ENCODE results near the gene CDC42BPB.

CDC42BPB gene

GRCh38 chr14:102914474-102915291 lies 142.7 kb downstream of the CDC42BPB start:
- no peak for DNase-seq (ENCODE audit: low read depth in 2 of 2)

- no peak for DNase-seq (ENCODE audit: low read depth in 2 of 2)
Measured at GRCh38 chr14:102913341-102914211, 143.8 kb downstream of the CDC42BPB start.

GRCh38 chr14:102911991-102912761 lies 145.2 kb downstream of the CDC42BPB start:
- DNase-seq (ENCODE audit: low read depth in 2 of 2) = no peak

GRCh38 chr14:102911541-102911951 lies 145.8 kb downstream of the CDC42BPB start:
- DNase-seq (ENCODE audit: low read depth in 2 of 2) = no peak

- no peak for DNase-seq (ENCODE audit: low read depth in 2 of 2)
Measured at GRCh38 chr14:102910442-102910841, 146.9 kb downstream of the CDC42BPB start.

- DNase-seq (ENCODE audit: low read depth in 2 of 2) = no peak
Measured at GRCh38 chr14:102909911-102910310, 147.4 kb downstream of the CDC42BPB start.

GRCh38 chr14:102909462-102909861 lies 147.9 kb downstream of the CDC42BPB start:
- DNase-seq (ENCODE audit: low read depth in 2 of 2) = no peak

GRCh38 chr14:102908766-102909455 lies 148.4 kb downstream of the CDC42BPB start:
- no peak for DNase-seq (ENCODE audit: low read depth in 2 of 2)

- DNase-seq (ENCODE audit: low read depth in 2 of 2) = no peak
Measured at GRCh38 chr14:102907980-102908730, 149.2 kb downstream of the CDC42BPB start.

- no peak for DNase-seq (ENCODE audit: low read depth in 2 of 2)
Measured at GRCh38 chr14:102907303-102907844, 150.0 kb downstream of the CDC42BPB start.

GRCh38 chr14:102906616-102907302 lies 150.6 kb downstream of the CDC42BPB start:
- no peak for DNase-seq (ENCODE audit: low read depth in 2 of 2)

GRCh38 chr14:102905116-102906108 lies 151.9 kb downstream of the CDC42BPB start:
- DNase-seq (ENCODE audit: low read depth in 2 of 2) = no peak

- DNase-seq (ENCODE audit: low read depth in 2 of 2) = no peak
Measured at GRCh38 chr14:102903889-102904512, 153.3 kb downstream of the CDC42BPB start.

- no peak for DNase-seq (ENCODE audit: low read depth in 2 of 2)
Measured at GRCh38 chr14:102903248-102903888, 154.0 kb downstream of the CDC42BPB start.

GRCh38 chr14:102902523-102903247 lies 154.7 kb downstream of the CDC42BPB start:
- no peak for DNase-seq (ENCODE audit: low read depth in 2 of 2)

GRCh38 chr14:102902086-102902485 lies 155.3 kb downstream of the CDC42BPB start:
- DNase-seq (ENCODE audit: low read depth in 2 of 2) = no peak

- no peak for DNase-seq (ENCODE audit: low read depth in 2 of 2)
Measured at GRCh38 chr14:102901633-102902032, 155.7 kb downstream of the CDC42BPB start.

All from stimulated activated CD8-positive, alpha-beta memory T cell treated with anti-CD3 and anti-CD28 coated beads, Interleukin-15, amount 100 ng/mL, for 48 hours (primary cell).